GM19455 (cell line): ENCODE measurements around the gene TMCC1.
"Not testable (repeated sequence)": the region's sequence is repeated elsewhere in the genome, so short reads cannot be mapped to it uniquely, and the experiment has no call there.

Experiments used
- ATAC-seq: cut with Tn5 transposase; IDR thresholded peaks from one replicate; pipeline ENCODE4 v1.9.1; 2021; ENCODE audit not compliant: unreplicated experiment

TMCC1 gene

GRCh38 chr3:129655291-129655700 lies 238.2 kb downstream of the TMCC1 start:
- ATAC-seq: no peak

GRCh38 chr3:129654131-129654530 lies 239.4 kb downstream of the TMCC1 start:
- no peak for ATAC-seq

GRCh38 chr3:129653019-129653418 lies 240.5 kb downstream of the TMCC1 start:
- ATAC-seq: no peak

GRCh38 chr3:129651435-129652202 lies 241.9 kb downstream of the TMCC1 start:
- ATAC-seq: no peak

GRCh38 chr3:129650256-129650872 lies 243.1 kb downstream of the TMCC1 start:
- no peak for ATAC-seq

GRCh38 chr3:129648391-129648790 lies 245.1 kb downstream of the TMCC1 start:
- ATAC-seq: no peak

- no peak for ATAC-seq
Observed at GRCh38 chr3:129645286-129645685, 248.2 kb downstream of the TMCC1 start.

GRCh38 chr3:129644836-129645235 lies 248.7 kb downstream of the TMCC1 start:
- no peak for ATAC-seq

- not testable (repeated sequence) for ATAC-seq
Observed at GRCh38 chr3:129641567-129642260, 251.8 kb downstream of the TMCC1 start.

- ATAC-seq: not testable (repeated sequence)
Observed at GRCh38 chr3:129640985-129641384, 252.5 kb downstream of the TMCC1 start.

- ATAC-seq: no peak
Observed at GRCh38 chr3:129638481-129638880, 255.0 kb downstream of the TMCC1 start.

GRCh38 chr3:129636082-129636481 lies 257.4 kb downstream of the TMCC1 start:
- ATAC-seq: no peak

- no peak for ATAC-seq
Observed at GRCh38 chr3:129635656-129636055, 257.9 kb downstream of the TMCC1 start.

- no peak for ATAC-seq
Observed at GRCh38 chr3:129633751-129634481, 259.6 kb downstream of the TMCC1 start.

GRCh38 chr3:129632977-129633376 lies 260.5 kb downstream of the TMCC1 start:
- ATAC-seq: no peak

GRCh38 chr3:129632556-129632955 lies 261.0 kb downstream of the TMCC1 start:
- ATAC-seq: no peak

- ATAC-seq: no peak
Observed at GRCh38 chr3:129632056-129632455, 261.5 kb downstream of the TMCC1 start.

GRCh38 chr3:129629011-129629410 lies 264.5 kb downstream of the TMCC1 start:
- no peak for ATAC-seq

GRCh38 chr3:129628169-129628522 lies 265.4 kb downstream of the TMCC1 start:
- ATAC-seq: no peak

- ATAC-seq: peak; percentile 43
Observed at GRCh38 chr3:129627350-129628168, 266.0 kb downstream of the TMCC1 start.
